Gastrocnemius medialis (tissue), 4 donors: ENCODE results near the gene CFD. TPM values are rescaled to one million over a fixed set of nuclear protein-coding genes. Genes with fewer than 3 reads are reported as not detected.

Source experiments
- ATAC-seq, 2 donors: fragments of 150-250 bp; one replicate each; pipeline ENCODE4 v1.9.1; 2016
- DNase-seq, 2 donors: peaks; one replicate each; pipeline ENCODE4 v3.0.0-alpha.2; 2019
- H3K27ac ChIP-seq, 4 donors: fragments of 200-600 bp; sonication (generic); 1 replicate in 1 of 4; 2 replicates in 3 of 4; pipeline ENCODE4 v1.5.1; 2016 to 2018; ENCODE audit warnings: mild to moderate bottlenecking in 2 of 4, moderate library complexity in 1 of 4
- H3K27me3 ChIP-seq, 3 donors: fragments of 200-600 bp; sonication (generic) in 2 of 3; 1 replicate in 1 of 3; 2 replicates in 2 of 3; pipeline versions ENCODE4 v1.5.1 to v1.6.0; 2016 to 2019; ENCODE audit warnings: mild to moderate bottlenecking in 1 of 3, moderate library complexity in 1 of 3
- H3K36me3 ChIP-seq, 2 donors: fragments of 200-600 bp; sonication (generic) in 1 of 2; one replicate each; pipeline ENCODE4 v1.5.1; 2017 to 2018
- H3K4me1 ChIP-seq, 2 donors: fragments of 200-600 bp; sonication (generic) in 1 of 2; one replicate each; pipeline ENCODE4 v1.5.1; 2016 to 2017; ENCODE audit warnings: mild to moderate bottlenecking in 2 of 2
- H3K4me3 ChIP-seq, 4 donors: fragments of 200-600 bp; sonication (generic) in 3 of 4; 1 replicate in 1 of 4; 2 replicates in 3 of 4; pipeline ENCODE4 v1.5.1; 2016 to 2019; ENCODE audit warnings: mild to moderate bottlenecking in 2 of 4
- H3K9me3 ChIP-seq, 3 donors: fragments of 200-600 bp; sonication (generic) in 2 of 3; 1 replicate in 1 of 3; 2 replicates in 2 of 3; pipeline ENCODE4 v1.5.1; 2016 to 2019
- CTCF ChIP-seq, 5 experiments: fragments of 450-650 bp in 3 of 5; fragments of 200-600 bp in 2 of 5; sonication (generic) in 2 of 5; IDR thresholded peaks in 4 of 5; conservative IDR thresholded peaks in 1 of 5; 1 replicate in 4 of 5; 2 replicates in 1 of 5; pipeline ENCODE4 v1.5.1; 2016 to 2019; ENCODE audit warnings: antibody characterized with exemption in 5 of 5, mild to moderate bottlenecking in 3 of 5, moderate library complexity in 3 of 5
- POLR2A ChIP-seq, 2 donors: fragments of 450-650 bp; IDR thresholded peaks; one replicate each; pipeline ENCODE4 v1.6.1; 2017; ENCODE audit warnings: antibody characterized with exemption in 2 of 2, mild to moderate bottlenecking in 2 of 2, moderate library complexity in 2 of 2
- in situ Hi-C, 4 donors: fragments of 200-750 bp; cut with MboI; loops; one replicate each; pipeline versions ENCODE4 v1.15.0 to v1.8.0; 2017; ENCODE audit warnings: low sequenced_read_pairs in 4 of 4
- intact Hi-C: fragments of 100-400 bp; cut with DNase I; formaldehyde crosslinking; loops from one replicate; pipeline ENCODE4 v1.15.1; 2023; ENCODE audit warnings: low total_unique reads
- total RNA-seq, 4 donors: library from RNA; depleted of rRNA; stranded (reverse); fragments of >200 nt; gene quantifications; one replicate each; pipeline versions ENCODE4 v1.1.0 to v1.2.3, GENCODE V29; 2016

Gene CFD
- total RNA-seq, 4 donors from 2014 or later: 153 to 309 (median 210) TPM

- no peak for ATAC-seq
- DNase-seq: no peak
- H3K9me3 ChIP-seq: no peaks in the 10 kb centered on the region
- intact Hi-C loops (no loop called here), in situ Hi-C loops (no loop called here)
- H3K27ac ChIP-seq: no peak overlapping the region
- H3K4me3 ChIP-seq: no peak overlapping the region
- peaks cover 0 to 20% of the 10 kb centered on the region in 2 donors for H3K36me3 ChIP-seq
- no peak for TF ChIP-seq CTCF (IDR thresholded peaks at IDR 0.05 in 4 of 5, conservative IDR thresholded peaks at IDR 0.05 in 1 of 5)
- no peak for TF ChIP-seq POLR2A (IDR thresholded peaks at IDR 0.05)
- H3K27me3 ChIP-seq: no peaks in the 10 kb centered on the region
- H3K4me1 ChIP-seq: no peaks in the 10 kb centered on the region
These were observed 39.2 kb downstream of the CFD start for GRCh38 chr19:898663-899062.

- no peak overlapping the region for H3K27ac ChIP-seq
- DNase-seq: no peak
- no peaks in the 10 kb centered on the region for H3K9me3 ChIP-seq
- in situ Hi-C loops: no loop called here
- peaks cover 0 to 20% of the 10 kb centered on the region in 2 donors for H3K36me3 ChIP-seq
- no peak for ATAC-seq
- intact Hi-C loops: no loop called here
- H3K4me1 ChIP-seq: no peaks in the 10 kb centered on the region
- TF ChIP-seq CTCF (IDR thresholded peaks at IDR 0.05 in 4 of 5, conservative IDR thresholded peaks at IDR 0.05 in 1 of 5): no peak
- no peak for TF ChIP-seq POLR2A (IDR thresholded peaks at IDR 0.05)
- no peaks in the 10 kb centered on the region for H3K27me3 ChIP-seq
- no peak overlapping the region for H3K4me3 ChIP-seq
These were observed 40.0 kb downstream of the CFD start for GRCh38 chr19:899336-900042.

- H3K4me1 ChIP-seq: no peaks in the 10 kb centered on the region
- DNase-seq (no peak), ATAC-seq (no peak)
- intact Hi-C loops: no loop called here
- H3K4me3 ChIP-seq: no peak overlapping the region
- in situ Hi-C loops: no loop called here
- TF ChIP-seq CTCF (IDR thresholded peaks at IDR 0.05 in 4 of 5, conservative IDR thresholded peaks at IDR 0.05 in 1 of 5): no peak
- TF ChIP-seq POLR2A (IDR thresholded peaks at IDR 0.05): no peak
- no peaks in the 10 kb centered on the region for H3K9me3 ChIP-seq
- no peak overlapping the region for H3K27ac ChIP-seq
- peaks cover 0 to 20% of the 10 kb centered on the region in 2 donors for H3K36me3 ChIP-seq
- H3K27me3 ChIP-seq: no peaks in the 10 kb centered on the region
These were observed 40.5 kb downstream of the CFD start for GRCh38 chr19:900043-900301.

GRCh38 chr19:900302-901111 lies 41.0 kb downstream of the CFD start:
- Histone ChIP-seq H3K9me3 (no peaks in the 10 kb centered on the region), H3K27ac (no peak overlapping the region), H3K27me3 (no peaks in the 10 kb centered on the region), H3K36me3 (peaks cover 0 to 20% of the 10 kb centered on the region in 2 donors), H3K4me3 (no peak overlapping the region), H3K4me1 (no peaks in the 10 kb centered on the region)
- no peak for DNase-seq
- ATAC-seq: no peak
- intact Hi-C loops (no loop called here), in situ Hi-C loops (no loop called here)
- no peak for TF ChIP-seq POLR2A (IDR thresholded peaks at IDR 0.05)
- TF ChIP-seq CTCF (IDR thresholded peaks at IDR 0.05 in 4 of 5, conservative IDR thresholded peaks at IDR 0.05 in 1 of 5): no peak
